HG02798 (cell line): Measurements from ENCODE around the gene LARP4B.

Source experiments
- ATAC-seq: cut with Tn5 transposase; IDR thresholded peaks from one replicate; pipeline ENCODE4 v1.9.1; 2021; ENCODE audit warnings: mild to moderate bottlenecking; ENCODE audit not compliant: unreplicated experiment, poor library complexity

The LARP4B gene

DNA sequence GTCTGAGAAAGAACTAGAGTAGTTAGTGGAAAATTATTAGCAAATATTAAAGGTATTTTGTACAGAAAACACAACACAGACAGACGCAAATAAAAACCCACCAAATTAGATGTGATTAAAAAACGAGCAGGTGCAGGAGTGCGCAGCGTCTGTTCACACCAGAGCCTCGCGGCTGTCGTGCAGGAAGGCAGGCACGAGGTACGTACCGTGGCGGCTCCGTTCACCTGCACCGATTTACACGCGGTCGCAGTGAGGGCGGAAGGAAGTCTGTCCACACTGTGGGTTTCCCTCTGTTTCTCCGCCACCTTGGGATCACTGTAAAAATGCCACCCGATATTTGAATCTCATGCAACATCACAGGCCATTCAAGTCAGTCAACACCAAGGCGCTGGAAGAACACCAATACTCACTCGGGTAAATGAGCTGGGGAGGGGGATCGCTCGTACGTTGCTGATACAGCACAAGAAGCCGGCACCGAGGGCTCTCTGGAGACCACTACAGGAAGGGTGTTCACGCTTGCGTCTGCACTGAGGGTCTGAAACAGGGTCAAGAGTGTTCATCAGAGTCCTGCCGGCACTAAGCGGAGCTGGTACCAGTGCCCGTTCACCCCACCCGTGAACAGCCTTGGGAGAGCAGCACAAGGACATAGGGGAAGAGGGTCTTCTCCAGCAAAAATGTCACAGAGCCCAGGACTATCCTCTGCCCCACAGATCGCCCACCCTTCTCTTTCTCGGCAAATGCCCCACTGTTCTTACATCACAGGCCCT is 116.8 kb downstream of the LARP4B start:
- ATAC-seq: no peak

DNA sequence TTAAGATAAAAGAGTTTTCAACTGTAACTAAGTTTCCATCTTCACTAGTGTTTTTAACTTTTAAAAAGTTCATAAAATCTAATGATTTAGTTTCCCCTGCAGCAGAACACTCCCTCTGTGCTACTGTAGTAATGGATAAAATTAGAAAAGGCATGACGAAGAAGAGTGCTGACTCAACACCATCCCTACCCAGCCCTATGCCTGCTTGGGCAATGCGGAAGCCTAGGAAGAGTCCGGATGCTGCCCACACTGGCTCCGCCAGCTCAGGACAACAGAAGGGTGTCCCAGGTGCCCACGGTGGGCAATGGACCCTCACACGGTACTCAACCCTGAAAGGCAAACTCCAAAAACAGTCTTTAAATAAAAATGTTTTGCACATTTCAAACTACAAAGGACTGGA is 118.2 kb downstream of the LARP4B start:
- no peak for ATAC-seq

DNA sequence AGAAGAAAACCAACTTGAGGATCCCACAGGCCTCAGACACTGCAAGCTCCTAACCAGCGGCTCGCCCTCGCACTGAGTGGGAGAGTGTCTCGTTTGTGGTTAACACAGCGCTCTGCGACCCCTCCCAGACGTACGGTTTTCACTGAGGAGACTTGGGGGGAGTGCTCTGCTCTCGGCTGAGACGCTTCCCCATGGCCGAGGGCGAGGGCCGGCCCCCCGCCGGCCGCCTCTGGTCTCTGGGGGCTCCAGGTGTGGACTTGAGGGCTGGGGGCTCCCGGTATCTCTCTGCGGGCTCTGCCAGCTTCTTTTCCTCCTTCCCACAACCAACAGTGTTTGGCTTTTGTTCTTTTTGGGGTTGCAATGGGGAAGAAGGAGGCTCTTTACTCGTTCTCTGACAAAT is 118.7 kb downstream of the LARP4B start:
- ATAC-seq: no peak

DNA sequence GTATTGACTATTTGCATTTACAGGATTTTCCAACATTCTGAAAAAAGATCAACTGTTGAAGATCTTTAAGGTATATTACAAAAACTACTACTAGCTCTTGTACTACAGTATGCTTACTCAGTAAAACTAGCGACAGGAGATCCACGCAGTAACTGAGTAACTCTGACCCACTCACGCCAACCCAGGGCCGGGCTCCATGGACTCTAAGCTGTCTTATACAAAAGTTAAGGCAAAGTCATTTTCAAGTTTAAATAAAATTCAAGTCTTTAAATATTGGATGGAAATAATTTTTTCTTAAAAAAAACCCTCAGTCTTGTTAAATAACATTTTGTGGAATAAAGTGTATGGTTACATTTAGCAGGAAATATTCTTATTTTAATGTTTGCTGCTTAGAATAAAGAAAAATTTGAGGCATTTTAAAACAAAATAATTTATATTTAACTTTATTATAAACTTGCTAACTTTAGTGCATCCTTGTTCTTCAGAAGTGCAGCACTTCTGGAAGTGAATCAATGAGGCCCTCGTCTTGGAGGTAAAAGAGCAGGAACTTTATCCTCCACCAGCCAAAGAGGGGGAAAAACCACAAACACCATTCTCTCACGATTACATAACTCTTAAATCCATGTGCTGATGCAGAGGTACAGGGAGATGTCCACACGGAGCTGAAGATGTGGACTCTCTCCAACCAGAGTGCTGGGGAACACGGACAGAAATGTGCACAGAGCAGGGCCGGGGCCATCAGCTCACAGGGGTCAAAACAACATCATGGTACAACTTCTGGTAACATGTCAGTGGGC is 119.9 kb downstream of the LARP4B start:
- ATAC-seq: no peak

DNA sequence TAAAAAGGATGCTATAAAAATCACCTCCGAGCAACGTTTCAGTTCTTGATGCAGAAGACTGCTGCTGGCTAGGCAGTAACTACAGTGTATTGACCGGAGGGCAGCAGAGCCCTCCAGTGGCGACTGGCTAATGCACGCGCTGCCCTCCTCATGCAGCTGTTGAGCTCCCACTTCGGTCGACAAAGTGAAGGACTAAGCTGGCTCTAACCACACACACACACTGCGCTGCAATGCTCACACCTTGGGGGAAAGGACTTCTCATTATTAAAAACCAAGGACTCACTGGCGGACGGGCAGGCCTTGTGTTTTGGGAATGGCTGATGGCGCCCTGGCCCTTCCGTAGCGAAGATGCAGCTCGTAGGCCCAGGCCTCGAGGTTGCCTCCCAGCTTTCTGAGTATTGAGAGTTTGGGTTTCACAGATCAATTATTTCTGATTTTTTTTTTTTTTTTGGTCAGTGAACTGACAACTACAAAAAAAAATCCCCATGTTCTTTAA is 121.1 kb downstream of the LARP4B start:
- ATAC-seq: no peak

DNA sequence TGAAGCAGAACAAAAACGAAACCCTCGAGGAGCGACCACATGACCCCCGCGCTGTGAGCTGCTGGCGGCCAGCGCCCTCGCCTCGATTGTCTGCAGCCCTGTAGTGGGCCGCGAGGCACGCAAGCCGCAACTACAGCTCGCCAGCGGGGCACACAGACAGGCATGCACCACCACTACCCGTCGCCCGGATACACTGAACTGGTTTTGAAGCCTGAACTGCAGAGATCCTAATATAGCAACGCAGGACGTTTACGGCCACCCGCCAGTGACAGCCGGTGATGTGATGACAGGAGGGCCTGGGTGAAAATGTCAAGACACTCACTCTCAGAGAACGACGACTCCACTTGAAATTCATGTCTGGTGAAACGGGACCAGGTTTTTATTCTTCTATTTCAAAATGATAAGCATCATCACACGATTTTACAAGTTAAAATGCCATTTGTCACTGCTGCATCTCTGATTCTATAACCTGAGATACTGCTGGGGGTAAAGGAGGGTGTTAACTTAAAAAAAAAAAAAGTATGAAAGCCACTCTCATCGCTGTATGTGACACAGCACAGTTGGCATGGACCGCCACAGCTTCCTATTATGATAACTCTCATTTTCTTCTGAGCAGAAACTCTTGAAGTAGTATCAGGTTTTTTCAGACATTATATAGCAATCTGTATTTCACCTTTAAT is 121.7 kb downstream of the LARP4B start:
- ATAC-seq: no peak

DNA sequence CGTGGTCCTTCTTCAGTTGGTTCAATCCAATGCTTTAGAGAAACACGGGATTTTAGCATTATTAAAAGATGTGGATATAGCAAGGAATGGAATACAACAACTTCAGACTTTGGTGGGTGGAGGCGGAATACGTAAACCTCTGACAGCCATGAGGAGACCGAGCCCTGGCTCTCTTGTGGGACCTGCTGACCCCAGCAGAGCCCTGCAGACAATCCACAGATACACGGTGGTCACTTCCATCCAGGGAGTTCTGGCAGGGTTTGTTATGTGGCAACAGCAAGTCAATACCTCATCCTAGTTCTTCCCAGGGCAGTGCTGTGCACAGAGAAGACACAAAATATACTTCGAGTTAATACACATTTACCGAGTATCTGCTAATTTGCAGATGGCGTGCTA is 123.5 kb downstream of the LARP4B start:
- ATAC-seq: no peak

DNA sequence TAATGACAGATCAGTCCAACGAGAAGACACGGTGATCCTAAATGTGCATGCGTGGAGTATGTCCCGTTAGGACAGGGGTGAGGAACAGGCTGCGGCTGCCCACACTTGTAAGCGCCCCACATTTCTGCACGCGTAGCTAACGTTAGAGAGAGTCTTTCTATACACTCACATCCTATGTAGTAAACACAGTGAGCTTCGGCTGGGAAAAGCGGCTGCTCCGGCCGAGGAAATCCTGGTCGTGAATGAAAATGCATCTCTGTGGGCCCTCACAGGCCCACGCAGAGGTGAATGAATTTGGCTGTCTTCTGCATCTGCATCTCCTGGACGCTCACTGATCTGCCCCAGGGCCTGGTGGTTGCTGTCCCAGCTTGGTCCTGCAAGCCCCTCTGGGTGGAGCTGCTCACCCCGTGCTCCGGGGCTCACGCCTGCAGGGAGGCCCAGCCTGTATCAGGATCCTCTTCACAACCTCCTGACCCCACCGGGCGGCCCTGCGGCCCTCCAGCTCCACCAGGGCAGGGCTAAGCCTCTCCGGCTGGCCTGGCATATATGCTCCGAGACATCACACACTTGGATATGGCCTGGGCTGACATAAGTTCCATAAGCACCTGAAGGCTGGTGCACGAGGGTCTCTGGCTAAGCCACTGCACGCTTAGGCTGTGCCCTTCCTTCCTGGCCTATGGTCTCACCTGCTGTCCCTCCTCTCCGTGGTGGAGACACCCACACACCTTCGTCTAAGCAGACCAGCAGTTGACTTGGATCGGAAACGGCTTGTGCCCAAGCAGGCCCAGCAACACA is 124.1 kb downstream of the LARP4B start:
- no peak for ATAC-seq

DNA sequence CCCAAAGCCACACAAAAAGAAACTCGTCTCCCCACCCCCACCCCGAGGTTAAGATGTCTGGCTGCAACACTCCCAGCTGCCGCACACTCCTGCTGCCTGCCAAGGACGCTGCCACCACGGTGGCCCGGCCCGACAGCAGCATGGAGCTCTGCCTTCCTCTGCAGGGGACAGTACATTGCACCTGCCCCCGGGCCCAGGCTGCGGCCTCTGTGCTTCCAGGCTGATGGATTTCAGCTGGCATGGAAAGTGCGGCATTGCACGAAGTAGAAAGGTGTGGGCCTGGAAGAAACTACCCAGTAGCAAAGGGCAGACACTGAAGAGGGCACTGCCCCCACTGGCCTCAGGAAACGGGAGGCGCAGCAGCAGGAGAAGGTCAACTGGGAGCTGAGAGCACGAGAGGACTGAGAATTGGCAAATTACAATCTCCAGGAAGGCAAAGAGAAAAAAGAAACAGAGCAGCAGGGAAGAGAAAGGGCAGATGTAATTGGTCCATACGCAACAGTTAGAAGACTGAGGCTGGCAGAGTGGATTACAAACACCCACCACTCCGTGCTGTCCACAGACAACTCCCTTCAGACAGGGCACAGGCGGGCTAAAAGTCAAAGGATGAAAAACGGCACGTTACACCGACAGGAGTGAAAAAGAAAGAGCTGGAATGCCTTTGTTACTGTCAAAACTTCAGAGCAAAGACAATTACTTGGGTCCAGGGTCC is 124.9 kb downstream of the LARP4B start:
- no peak for ATAC-seq

DNA sequence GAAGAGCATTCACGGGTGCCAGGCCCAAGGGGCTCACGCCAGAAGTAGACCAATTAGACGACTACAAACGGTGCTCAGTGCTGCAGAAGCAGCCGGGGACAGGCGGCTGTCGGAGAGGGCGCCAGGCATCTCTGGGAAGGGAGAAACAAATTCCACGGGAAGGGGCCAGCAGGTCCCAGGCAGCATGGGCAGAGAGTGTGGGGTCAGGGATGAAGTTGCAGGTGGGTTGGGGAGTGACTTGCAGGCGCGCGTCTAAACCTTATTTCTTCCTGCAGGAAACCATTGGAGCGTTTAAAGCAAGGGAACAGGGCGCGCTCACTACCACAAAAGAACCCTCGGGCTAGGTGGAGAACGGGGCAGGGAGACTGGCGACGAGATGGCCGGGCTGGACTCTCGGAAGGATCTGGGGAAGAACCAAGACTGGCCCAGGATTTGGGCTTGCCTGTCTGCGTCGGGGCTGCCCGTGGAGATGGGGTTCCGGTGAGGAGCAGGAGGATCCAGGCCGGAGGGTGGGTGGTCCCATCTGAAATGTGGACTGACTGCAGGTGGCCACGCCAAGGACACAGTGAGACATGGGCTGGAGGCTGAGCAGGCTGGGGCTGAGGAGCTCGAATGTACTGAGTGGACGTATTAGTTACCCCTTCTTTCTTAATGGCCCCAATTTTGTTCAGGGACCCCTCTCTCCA is 125.7 kb downstream of the LARP4B start:
- ATAC-seq: no peak

DNA sequence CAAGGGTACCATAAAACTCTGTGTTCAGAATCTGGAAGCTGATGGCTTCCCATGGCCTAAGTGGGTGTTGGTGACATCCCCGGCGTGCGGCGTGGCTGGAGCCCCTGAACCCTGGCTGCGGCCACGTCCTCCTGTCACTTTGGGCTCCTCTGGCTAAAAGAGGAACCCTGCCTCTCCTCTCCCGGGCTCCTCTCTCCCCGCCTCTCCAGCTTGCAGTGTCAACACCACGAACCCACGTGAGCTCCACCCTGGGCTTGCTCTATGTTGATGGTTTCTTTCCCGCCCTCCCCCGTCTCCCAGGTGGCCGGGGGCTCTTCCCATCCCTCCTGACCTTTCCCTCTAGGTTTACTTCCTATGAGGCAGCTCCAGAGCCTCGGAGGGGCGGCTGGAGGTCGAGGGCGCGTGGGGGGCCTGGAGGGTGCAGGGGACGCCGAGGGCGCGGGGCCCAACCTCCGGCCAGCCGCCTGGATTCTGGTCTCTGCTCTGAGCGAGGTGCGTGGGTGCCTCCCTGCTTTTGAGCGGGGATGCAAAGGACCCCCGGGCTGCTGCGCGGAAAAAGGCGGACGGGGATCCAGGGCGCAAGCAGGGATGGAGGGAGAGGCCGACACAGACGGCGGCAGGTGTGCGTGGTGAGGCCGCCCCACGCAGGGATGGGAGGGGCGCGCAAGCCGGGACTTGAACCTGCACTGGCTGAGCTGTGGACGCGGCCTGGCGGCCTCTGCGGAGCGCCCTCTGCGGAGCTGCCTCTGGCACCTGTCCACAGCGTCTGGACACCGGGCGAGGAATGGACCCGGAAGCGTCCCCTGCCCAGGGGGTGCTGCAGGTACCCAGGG is 126.5 kb downstream of the LARP4B start:
- no peak for ATAC-seq

DNA sequence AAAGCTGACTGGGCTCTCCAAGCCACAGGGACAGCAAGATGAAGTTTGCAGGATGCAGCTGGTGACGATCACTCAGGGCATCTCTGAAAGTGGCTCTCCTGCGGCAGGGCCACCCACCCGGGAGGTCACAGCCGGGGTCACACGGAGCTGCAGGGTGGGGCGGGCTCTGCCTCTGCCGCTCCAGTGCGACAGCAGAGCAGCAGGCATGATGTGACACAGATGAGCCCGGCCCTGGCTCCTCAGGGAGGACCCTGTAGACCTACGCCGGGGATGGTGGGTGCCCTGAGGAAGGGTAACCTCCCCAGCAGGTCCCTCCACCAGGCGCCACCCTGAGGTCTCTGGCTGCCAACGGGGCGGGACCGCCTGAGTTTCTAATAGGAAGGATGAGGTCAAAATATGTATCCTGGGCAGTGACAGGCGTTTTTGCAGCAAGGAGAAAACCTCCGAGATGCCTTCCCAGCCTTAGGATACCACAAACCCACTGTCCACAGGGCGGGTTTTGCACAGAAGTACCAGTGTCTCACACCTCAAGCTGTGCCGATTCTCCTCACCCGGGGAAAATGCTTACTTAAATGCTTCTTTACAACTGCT is 127.2 kb downstream of the LARP4B start:
- no peak for ATAC-seq

DNA sequence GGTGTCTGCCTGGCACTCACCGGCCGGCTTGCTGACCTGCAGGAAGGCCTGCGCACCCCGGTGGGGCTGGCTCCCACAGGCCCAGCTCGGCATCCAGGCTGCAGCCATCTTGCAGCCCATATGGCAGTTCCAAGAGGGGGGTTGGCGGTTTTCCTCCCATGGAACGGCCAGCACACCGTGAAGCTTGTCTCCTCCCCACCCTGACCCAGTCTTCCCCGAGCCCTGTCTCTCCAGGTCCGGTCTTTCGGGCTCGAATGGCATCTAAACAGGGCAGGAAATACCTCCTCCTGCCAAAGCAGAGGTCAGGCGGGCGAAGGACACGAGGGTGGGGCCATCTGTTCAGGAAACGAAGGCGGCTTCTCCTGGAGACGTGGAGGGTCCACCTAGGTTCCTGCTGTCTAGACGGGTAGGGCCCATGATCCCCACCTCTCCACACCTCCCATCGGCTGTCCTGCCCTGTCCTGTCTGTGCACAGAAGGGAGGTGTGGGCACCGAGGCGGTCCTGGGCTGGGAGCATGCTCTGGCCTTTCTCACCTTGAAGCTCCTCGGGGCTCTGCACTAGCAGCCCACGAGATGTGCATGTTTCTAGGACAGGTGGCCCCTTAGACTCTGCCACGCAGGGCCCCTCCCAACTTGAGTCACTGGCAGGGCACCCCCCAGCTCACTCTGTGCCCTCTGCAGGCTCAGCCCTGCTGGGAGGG is 128.3 kb downstream of the LARP4B start:
- ATAC-seq: no peak

DNA sequence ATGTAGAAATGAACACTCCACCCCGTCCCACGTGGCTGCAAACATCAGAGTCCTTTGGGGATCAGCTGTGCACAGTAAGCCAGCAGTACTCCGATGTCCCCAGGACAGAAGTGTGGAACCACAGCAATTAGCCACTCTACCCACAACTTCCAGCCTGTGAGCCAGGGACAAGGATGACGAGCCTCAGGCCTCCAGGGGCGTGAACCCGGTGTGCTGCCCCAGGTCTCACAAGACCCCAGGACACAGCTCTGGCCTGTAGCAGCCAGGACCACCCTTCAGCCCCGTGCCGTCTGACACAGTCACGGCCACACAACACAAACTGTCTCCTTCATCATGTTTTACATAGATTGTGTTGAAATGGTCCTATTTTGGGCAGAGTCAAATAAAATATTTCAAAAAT is 129.0 kb downstream of the LARP4B start:
- no peak for ATAC-seq

DNA sequence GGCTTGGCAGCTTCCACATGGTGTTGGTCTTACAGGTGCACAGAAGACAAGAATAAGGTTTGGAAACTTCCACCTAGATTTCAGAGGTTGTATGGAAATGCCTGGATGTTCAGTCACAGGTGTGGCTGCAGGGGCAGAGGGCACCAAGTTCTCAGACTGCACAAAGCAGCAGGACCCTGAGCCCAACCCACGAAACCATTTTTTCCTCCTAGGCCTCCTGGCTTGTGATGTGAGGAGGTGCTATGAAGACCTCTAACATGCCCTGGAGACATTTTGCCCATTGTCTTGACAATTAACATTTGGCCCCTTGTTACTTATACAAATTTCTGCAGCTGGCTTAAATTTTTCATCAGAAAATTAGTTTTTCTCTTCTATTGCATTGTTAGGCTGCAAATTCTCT is 134.3 kb downstream of the LARP4B start:
- no peak for ATAC-seq

DNA sequence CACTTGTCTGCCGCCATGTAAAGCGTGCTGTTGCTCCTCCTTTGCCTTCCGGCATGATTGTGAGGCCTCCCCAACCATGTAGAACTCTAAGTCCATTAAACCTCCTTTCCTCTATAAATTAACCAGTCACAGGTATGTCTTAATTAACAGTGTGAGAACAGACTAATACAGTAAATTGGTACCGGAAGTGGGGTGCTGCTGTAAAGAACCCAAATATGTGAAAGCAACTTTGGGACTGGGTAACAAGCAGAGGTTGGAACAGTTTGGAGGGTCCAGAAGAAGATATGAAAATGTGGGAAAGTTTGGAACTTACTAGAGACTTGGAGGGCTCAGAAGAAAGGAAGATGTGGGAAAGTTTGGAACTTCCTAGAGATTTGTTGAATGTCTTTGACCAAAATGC is 135.3 kb downstream of the LARP4B start:
- ATAC-seq: no peak

DNA sequence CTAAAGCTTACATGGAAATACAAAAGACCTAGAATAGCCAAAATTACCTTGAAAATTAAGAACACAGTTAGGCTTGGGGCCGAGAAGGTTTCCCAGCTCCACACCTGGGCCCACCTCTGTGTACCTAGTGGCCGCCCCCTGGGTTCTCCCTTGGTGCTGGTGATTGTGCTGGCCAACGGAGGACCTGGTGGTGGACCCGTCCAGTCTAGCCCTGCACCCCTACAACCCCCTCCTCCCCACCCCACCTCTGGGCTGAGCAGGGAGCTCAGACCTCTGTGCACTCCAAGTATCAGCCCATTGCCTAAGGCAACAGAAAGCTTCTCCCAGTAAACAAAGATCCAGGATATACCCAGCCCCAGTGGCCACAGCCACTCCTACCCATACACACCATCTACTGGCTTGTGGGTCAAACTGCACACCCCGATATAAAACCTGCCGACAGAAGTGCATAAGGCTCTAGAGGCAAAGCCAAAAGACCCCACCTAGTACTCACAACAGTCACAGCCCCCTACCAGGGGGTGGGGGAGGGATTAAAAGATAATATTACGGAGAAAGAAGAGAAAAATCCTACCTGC is 137.0 kb downstream of the LARP4B start:
- ATAC-seq: no peak
